Measurements from ENCODE around the gene IL17RD. TPM values are rescaled to one million over a fixed set of nuclear protein-coding genes. Genes with fewer than 3 reads are reported as not detected.

The IL17RD gene
- total and polyA plus RNA-seq, 8 donors = 0.25 to 10.1 (median 1.3) TPM; not detected in 1

- no peaks in the 10 kb centered on the region for H3K36me3 ChIP-seq
- no peaks in the 10 kb centered on the region for H3K4me1 ChIP-seq
- no peak for DNase-seq
- WGBS, 5 donors = 44 to 73% (median 56%) methylated on average over 1 of the region's 1 CpG
- H3K4me3 ChIP-seq = no peak overlapping the region
- no peaks in the 10 kb centered on the region for H3K9me3 ChIP-seq
- TF ChIP-seq, protein P1, sequence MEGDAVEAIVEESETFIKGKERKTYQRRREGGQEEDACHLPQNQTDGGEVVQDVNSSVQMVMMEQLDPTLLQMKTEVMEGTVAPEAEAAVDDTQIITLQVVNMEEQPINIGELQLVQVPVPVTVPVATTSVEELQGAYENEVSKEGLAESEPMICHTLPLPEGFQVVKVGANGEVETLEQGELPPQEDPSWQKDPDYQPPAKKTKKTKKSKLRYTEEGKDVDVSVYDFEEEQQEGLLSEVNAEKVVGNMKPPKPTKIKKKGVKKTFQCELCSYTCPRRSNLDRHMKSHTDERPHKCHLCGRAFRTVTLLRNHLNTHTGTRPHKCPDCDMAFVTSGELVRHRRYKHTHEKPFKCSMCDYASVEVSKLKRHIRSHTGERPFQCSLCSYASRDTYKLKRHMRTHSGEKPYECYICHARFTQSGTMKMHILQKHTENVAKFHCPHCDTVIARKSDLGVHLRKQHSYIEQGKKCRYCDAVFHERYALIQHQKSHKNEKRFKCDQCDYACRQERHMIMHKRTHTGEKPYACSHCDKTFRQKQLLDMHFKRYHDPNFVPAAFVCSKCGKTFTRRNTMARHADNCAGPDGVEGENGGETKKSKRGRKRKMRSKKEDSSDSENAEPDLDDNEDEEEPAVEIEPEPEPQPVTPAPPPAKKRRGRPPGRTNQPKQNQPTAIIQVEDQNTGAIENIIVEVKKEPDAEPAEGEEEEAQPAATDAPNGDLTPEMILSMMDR (IDR thresholded peaks at IDR 0.05) = no peak
- TF ChIP-seq POLR2AphosphoS5 (IDR thresholded peaks at IDR 0.05) (no peak), POLR2A (IDR thresholded peaks at IDR 0.05) (no peak), EP300 (IDR thresholded peaks at IDR 0.05) (no peak)
- no peak overlapping the region for H3K27ac ChIP-seq
- peaks cover 0 to 4% (median 0%) of the 10 kb centered on the region in 3 donors for H3K27me3 ChIP-seq
- intact Hi-C loops (cut with DNase I; ENCODE audit: low total_unique reads) = no loop called here
These were observed 10.9 kb upstream of the IL17RD start for GRCh38 chr3:57176045-57176444.

GRCh38 chr3:57173687-57174086 is 8.5 kb upstream of the IL17RD start:
- Histone ChIP-seq H3K27ac (no peak overlapping the region), H3K9me3 (no peaks in the 10 kb centered on the region), H3K4me1 (peaks cover 3 to 12% (median 8%) of the 10 kb centered on the region in 4 donors), H3K27me3 (peaks cover 0 to 1% (median 0%) of the 10 kb centered on the region in 3 donors), H3K36me3 (no peaks in the 10 kb centered on the region), H3K4me3 (no peak overlapping the region)
- no peak for DNase-seq
- WGBS, 5 donors = 33 to 61% (median 47%) methylated on average over 2 of the region's 2 CpGs
- intact Hi-C loops (cut with DNase I; ENCODE audit: low total_unique reads) = no loop called here
- TF ChIP-seq POLR2A (IDR thresholded peaks at IDR 0.05) = no peak

DNA sequence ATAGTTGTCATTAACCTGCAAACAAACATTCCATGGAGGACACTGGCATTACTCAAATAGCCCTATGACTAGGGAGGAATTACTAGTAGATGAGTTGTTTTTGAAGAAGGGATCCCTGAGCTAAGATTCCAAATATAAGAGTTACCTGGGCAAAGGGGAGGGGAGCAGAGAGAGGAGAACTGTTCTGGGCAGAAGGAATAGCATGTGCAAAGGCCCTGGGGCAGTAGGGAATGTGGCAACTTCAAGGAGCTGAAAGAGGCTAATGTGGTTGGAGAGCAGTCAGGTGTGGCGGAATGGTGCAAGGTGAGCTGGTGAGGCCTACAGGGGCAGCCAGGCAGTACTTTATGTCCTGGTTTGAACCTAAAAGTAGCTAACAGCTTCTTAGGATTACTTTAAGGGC is 5.8 kb upstream of the IL17RD start:
- Histone ChIP-seq H3K9me3 (no peaks in the 10 kb centered on the region), H3K4me3 (no peak overlapping the region), H3K27ac (no peak overlapping the region), H3K27me3 (peaks cover 0 to 8% (median 0%) of the 10 kb centered on the region in 3 donors), H3K36me3 (no peaks in the 10 kb centered on the region), H3K4me1 (peaks cover 3 to 12% (median 8%) of the 10 kb centered on the region in 4 donors)
- DNase-seq = no peak
- no peak for TF ChIP-seq POLR2AphosphoS5 (IDR thresholded peaks at IDR 0.05)
- TF ChIP-seq, protein P1 (IDR thresholded peaks at IDR 0.05) = no peak
- WGBS, 5 donors = 79 to 100% (median 97%) methylated on average over 1 of the region's 1 CpG
- intact Hi-C loops (cut with DNase I; ENCODE audit: low total_unique reads) = no loop called here

GRCh38 chr3:57169872-57170623 is 4.9 kb upstream of the IL17RD start:
- Histone ChIP-seq H3K4me3 (peak overlapping the region; percentile 43 to 52 (median 48)), H3K4me1 (peaks cover 3 to 18% (median 14%) of the 10 kb centered on the region in 4 donors), H3K27ac (peak overlapping the region in 1 of 5 donors; percentile 47), H3K9me3 (no peaks in the 10 kb centered on the region), H3K36me3 (no peaks in the 10 kb centered on the region), H3K27me3 (peaks cover 0 to 17% (median under 1%) of the 10 kb centered on the region in 3 donors)
- 9 to 11% (median 11%) methylated on average over 35 to 40 of the region's 40 CpGs for WGBS, 5 donors
- peak; percentile 81 to 94 for DNase-seq
- intact Hi-C loops (cut with DNase I; ENCODE audit: low total_unique reads) = no loop called here
- TF ChIP-seq, protein P1 (IDR thresholded peaks at IDR 0.05) = peak in 5 of 7 experiments; percentile 53 to 81 (median 78)
- TF ChIP-seq POLR2AphosphoS5 (IDR thresholded peaks at IDR 0.05) (peak in 1 of 3 donors; percentile 47), POLR2A (IDR thresholded peaks at IDR 0.05) (no peak), EP300 (IDR thresholded peaks at IDR 0.05) (no peak)

GRCh38 chr3:57169108-57169507 is 4.0 kb upstream of the IL17RD start:
- DNase-seq = no peak
- H3K4me3 ChIP-seq = no peak overlapping the region
- intact Hi-C loops (cut with DNase I; ENCODE audit: low total_unique reads) = no loop called here
- H3K36me3 ChIP-seq = no peaks in the 10 kb centered on the region
- 27 to 49% (median 33%) methylated on average over 3 of the region's 3 CpGs for WGBS, 5 donors
- H3K4me1 ChIP-seq = peaks cover 8 to 28% (median 23%) of the 10 kb centered on the region in 4 donors
- no peaks in the 10 kb centered on the region for H3K9me3 ChIP-seq
- TF ChIP-seq POLR2A (IDR thresholded peaks at IDR 0.05) = no peak
- TF ChIP-seq, protein P1 (IDR thresholded peaks at IDR 0.05) = no peak
- no peak for TF ChIP-seq POLR2AphosphoS5 (IDR thresholded peaks at IDR 0.05)
- TF ChIP-seq EP300 (IDR thresholded peaks at IDR 0.05) = no peak
- H3K27ac ChIP-seq = no peak overlapping the region
- peaks cover 0 to 26% (median 10%) of the 10 kb centered on the region in 3 donors for H3K27me3 ChIP-seq
